Measurements from ENCODE around the gene PLCB4.

The PLCB4 gene

DNA sequence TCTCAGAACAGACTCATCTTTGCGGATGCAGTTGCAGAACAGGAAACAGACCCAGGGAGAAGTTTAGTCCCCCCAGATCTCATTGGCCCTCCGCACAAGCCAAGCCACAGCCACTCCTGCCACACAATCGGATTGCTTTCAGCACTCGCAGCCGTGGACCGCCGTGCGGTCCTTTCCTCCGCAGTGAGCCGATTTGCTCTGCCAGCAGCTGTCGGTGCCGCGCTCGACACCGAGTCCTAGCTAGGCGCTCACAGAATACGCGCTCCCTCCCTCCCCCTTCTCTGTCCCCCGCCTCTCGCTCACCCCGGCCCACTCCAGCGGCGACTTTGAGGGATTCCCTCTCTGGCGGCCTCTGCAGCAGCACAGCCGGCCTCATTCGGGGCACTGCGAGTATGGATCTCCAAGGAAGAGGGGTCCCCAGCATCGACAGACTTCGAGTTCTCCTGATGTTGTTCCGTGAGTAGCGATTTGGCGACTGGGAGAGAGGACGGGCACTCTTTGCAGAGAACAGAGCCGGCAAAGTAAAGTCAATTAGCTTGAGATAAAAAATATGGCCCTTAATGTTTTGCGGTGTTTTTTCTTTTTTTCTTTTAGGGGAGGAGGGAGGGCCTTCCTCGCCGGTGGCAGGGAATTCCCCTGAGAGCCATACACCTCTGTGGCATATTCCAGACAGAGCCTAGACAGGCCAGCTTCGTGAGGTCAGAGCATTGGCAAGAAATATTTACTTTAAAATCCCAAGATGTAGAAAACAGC lies 445.8 kb downstream of the PLCB4 start, which contains the start of gene LAMP5:
Gene LAMP5, plus strand, starts transcription at position 130 of the 753 bp plus-strand sequence. Its CDS starts 263 bp downstream, at position 393.
- Histone ChIP-seq H3K27me3 (replicated peaks) (peaks cover 79% of the 10 kb centered on the region), H3K4me3 (ENCODE audit: low read depth, low read length) (peak within 1 kb of the TSS; percentile 30), H3K27ac (no peak within 1 kb of the TSS), H3K36me3 (replicated peaks) (no peaks in the 10 kb centered on the region)
- in situ Hi-C loops (cut with HindIII; ENCODE audit: low pct_ligation_motif_present, low sequenced_read_pairs): no loop called here
- TF ChIP-seq, protein P1, sequence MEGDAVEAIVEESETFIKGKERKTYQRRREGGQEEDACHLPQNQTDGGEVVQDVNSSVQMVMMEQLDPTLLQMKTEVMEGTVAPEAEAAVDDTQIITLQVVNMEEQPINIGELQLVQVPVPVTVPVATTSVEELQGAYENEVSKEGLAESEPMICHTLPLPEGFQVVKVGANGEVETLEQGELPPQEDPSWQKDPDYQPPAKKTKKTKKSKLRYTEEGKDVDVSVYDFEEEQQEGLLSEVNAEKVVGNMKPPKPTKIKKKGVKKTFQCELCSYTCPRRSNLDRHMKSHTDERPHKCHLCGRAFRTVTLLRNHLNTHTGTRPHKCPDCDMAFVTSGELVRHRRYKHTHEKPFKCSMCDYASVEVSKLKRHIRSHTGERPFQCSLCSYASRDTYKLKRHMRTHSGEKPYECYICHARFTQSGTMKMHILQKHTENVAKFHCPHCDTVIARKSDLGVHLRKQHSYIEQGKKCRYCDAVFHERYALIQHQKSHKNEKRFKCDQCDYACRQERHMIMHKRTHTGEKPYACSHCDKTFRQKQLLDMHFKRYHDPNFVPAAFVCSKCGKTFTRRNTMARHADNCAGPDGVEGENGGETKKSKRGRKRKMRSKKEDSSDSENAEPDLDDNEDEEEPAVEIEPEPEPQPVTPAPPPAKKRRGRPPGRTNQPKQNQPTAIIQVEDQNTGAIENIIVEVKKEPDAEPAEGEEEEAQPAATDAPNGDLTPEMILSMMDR (IDR thresholded peaks at IDR 0.05; ENCODE audit: low read depth, low read length, missing control alignments): no peak
- peak; percentile 29 for DNase-seq

DNA sequence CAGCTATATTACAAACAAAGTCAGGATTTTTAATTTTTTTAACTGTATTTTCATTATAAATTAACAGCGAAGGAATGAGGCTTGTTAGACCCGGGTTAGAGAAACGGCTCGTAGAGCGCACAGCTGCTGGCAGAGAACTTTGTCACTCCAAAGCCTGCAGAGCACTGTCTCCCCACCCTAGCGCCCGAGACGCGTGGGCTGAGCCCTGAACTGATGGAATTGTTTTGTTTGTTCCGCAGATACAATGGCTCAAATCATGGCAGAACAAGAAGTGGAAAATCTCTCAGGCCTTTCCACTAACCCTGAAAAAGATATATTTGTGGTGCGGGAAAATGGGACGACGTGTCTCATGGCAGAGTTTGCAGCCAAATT lies 446.3 kb downstream of the PLCB4 start:
- H3K4me3 ChIP-seq (ENCODE audit: low read depth, low read length): peak overlapping the region; percentile 5
- peaks cover 76% of the 10 kb centered on the region for H3K27me3 ChIP-seq (replicated peaks)
- in situ Hi-C loops (cut with HindIII; ENCODE audit: low pct_ligation_motif_present, low sequenced_read_pairs): no loop called here
- no peak overlapping the region for H3K27ac ChIP-seq
- H3K36me3 ChIP-seq (replicated peaks): no peaks in the 10 kb centered on the region
- TF ChIP-seq, protein P1 (IDR thresholded peaks at IDR 0.05; ENCODE audit: low read depth, low read length, missing control alignments): no peak
- no peak for DNase-seq

DNA sequence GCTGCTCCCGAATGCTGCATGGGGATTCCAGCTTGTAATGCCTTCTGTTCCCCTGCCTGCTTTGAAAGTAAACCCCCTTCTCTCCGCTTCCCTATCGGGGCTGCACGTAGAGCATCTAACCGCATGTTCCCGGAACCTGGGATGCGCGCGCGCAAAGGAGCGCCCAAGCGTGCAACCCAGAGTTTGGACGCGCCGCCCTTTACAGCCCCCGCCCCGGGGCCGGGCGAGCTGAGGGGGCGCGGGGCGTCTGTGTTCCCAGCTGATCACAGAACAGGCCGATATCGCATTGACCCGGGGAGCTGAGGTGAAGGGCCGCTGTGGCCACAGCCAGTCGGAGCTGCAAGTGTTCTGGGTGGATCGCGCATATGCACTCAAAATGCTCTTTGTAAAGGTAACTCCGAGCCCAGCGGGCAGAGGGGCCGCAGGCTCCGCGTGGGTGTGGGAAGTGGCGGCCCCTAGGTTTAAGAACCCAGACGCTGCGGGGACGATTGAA lies 446.9 kb downstream of the PLCB4 start:
- no peak for DNase-seq
- in situ Hi-C loops (cut with HindIII; ENCODE audit: low pct_ligation_motif_present, low sequenced_read_pairs): no loop called here
- Histone ChIP-seq H3K36me3 (replicated peaks) (no peaks in the 10 kb centered on the region), H3K4me3 (ENCODE audit: low read depth, low read length) (peak overlapping the region; percentile 20), H3K27me3 (replicated peaks) (peaks cover 73% of the 10 kb centered on the region), H3K27ac (no peak overlapping the region)
- TF ChIP-seq, protein P1 (IDR thresholded peaks at IDR 0.05; ENCODE audit: low read depth, low read length, missing control alignments): no peak

DNA sequence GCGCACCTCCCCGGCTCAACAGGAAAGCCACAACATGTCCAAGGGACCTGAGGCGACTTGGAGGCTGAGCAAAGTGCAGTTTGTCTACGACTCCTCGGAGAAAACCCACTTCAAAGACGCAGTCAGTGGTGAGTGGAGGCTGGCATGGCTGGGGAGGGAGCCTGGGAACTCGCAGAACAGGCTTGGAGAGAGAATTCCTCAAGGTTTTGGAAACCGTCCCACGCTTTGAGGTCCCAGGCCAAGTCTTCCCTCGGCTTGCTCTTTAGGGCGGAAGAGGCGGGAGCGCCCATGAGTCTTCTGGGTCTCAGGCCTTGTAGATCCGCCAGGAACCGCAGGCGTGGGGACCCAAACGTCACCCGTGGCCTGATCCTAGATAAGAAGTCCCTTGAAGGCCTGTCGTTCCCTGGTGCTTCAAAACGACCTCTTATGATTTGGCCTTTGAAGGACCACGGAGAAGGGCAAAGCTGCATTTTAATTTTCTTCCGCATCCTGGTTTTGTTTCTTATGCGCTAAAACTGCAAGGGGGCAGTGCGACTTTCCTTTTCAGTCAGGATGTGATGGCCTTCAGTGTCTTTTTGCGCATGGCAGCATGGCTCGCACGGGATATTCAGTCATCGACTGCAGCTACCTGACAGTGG lies 447.5 kb downstream of the PLCB4 start:
- Histone ChIP-seq H3K4me3 (ENCODE audit: low read depth, low read length) (no peak overlapping the region), H3K36me3 (replicated peaks) (no peaks in the 10 kb centered on the region), H3K27ac (no peak overlapping the region), H3K27me3 (replicated peaks) (peaks cover 70% of the 10 kb centered on the region)
- TF ChIP-seq, protein P1 (IDR thresholded peaks at IDR 0.05; ENCODE audit: low read depth, low read length, missing control alignments): no peak
- in situ Hi-C loops (cut with HindIII; ENCODE audit: low pct_ligation_motif_present, low sequenced_read_pairs): no loop called here
- DNase-seq: no peak

DNA sequence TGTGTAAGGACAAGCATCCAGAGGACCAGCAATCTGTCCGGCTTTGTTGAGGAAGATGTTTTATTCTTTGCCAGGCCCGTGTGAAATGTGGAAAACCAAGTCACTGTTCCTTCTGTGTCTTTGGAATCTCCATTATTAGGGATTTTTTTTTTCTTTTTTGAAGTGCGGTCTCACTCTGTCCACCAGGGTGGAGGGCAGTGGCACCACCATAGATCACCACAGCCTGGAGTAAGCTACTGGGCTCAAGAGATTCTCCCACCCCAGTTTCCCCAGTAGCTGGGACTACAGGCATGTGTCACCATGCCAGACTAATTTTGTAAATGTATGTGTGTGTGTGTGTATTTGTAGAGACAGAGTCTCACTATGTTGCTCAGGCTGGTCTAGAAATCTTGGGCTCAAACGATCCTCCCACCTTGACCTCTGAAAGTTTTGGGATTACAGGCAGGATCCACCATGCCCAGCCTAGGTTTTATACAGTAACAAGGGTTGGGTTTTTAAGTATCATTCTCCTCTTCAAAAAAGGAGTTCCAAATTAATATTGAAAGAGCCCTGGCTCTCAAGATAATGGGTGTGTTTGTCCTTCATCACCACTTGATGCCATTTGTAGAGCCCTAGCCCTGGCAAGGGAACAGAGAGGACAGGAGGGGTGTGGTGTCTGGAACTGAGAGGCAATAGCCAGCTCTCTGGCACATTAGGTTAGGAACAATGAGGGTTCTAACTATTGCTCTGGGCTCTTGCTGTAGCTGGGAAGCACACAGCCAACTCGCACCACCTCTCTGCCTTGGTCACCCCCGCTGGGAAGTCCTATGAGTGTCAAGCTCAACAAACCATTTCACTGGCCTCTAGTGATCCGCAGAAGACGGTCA lies 448.6 kb downstream of the PLCB4 start:
- Histone ChIP-seq H3K4me3 (ENCODE audit: low read depth, low read length) (no peak overlapping the region), H3K36me3 (replicated peaks) (no peaks in the 10 kb centered on the region), H3K27me3 (replicated peaks) (peaks cover 59% of the 10 kb centered on the region), H3K27ac (no peak overlapping the region)
- in situ Hi-C loops (cut with HindIII; ENCODE audit: low pct_ligation_motif_present, low sequenced_read_pairs): no loop called here
- TF ChIP-seq, protein P1 (IDR thresholded peaks at IDR 0.05; ENCODE audit: low read depth, low read length, missing control alignments): peak; percentile 21
- DNase-seq: no peak
